Thyroid gland (tissue), 4 donors: ENCODE results near the gene IFNK.

Experiments
- CTCF ChIP-seq, 6 experiments: fragments of 200-600 bp in 3 of 6; fragments of 450-650 bp in 3 of 6; sonication (generic) in 3 of 6; IDR thresholded peaks; one replicate each; pipeline ENCODE4 v1.5.1; 2016 to 2019; ENCODE audit warnings: antibody characterized with exemption in 6 of 6, mild to moderate bottlenecking in 2 of 6, inconsistent platforms in 1 of 6, moderate library complexity in 1 of 6
- POLR2A ChIP-seq, 2 donors: fragments of 450-650 bp; IDR thresholded peaks; one replicate each; pipeline ENCODE4 v1.6.1; 2017; ENCODE audit warnings: antibody characterized with exemption in 2 of 2, mild to moderate bottlenecking in 2 of 2, moderate library complexity in 1 of 2

DNA sequence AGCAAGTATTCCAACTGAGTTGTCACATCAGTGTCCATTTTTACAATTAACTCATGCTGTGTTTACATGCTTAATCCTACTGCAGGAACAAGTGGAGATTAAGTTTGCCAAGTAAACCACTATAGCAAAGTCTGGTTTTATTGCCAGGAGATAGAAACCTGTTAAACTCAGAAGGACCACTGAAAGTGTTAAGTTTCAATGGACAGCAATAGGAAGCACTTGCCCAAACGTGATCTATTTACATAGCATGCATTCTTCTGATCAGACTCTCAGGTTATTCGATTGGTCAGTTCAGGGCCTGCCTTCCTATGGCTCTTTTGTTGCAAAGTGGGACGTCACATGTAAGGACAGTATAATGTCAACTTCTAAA lies 28.0 kb upstream of the IFNK start:
- TF ChIP-seq CTCF (IDR thresholded peaks at IDR 0.05) (no peak), POLR2A (IDR thresholded peaks at IDR 0.05) (no peak)
